GM18511 (cell line): ENCODE results near the gene ZNF726.
"Not testable (repeated sequence)": the region's sequence is repeated elsewhere in the genome, so short reads cannot be mapped to it uniquely, and the experiment has no call there.

Experiments
- ATAC-seq: cut with Tn5 transposase; IDR thresholded peaks from one replicate; pipeline ENCODE4 v1.9.1; 2021; ENCODE audit warnings: mild to moderate bottlenecking, moderate library complexity; ENCODE audit not compliant: unreplicated experiment

Gene ZNF726

GRCh38 chr19:23937031-23937430 is 22.3 kb downstream of the ZNF726 start:
- ATAC-seq: not testable (repeated sequence)

- no peak for ATAC-seq
Observed at GRCh38 chr19:23943411-23943810, 28.7 kb downstream of the ZNF726 start.

GRCh38 chr19:23946569-23946968 is 31.9 kb downstream of the ZNF726 start:
- ATAC-seq: no peak

GRCh38 chr19:23949611-23950010 is 34.9 kb downstream of the ZNF726 start:
- ATAC-seq: no peak

DNA sequence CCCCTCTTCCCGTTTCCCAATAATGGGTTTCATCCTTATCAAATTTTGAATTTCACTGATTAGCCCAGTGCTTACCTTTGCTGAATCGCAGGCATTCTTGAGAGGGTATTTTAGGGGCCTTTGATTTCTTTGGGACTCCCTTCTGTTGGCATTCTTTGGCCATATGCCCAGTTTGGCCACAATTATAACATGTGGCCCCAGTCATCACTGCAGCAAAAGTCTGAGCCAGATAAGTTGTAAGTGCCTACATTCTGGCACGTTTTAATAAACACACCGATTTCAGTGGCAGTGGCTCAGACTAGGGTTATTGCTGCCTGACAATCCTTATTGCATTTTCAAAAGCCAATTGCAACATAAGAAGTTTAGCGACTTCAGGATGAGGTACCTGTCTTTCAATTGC is 41.4 kb downstream of the ZNF726 start:
- no peak for ATAC-seq

- no peak for ATAC-seq
Observed at GRCh38 chr19:23957660-23958281, 43.1 kb downstream of the ZNF726 start.

- ATAC-seq: not testable (repeated sequence)
Observed at GRCh38 chr19:23963396-23963795, 48.7 kb downstream of the ZNF726 start.

DNA sequence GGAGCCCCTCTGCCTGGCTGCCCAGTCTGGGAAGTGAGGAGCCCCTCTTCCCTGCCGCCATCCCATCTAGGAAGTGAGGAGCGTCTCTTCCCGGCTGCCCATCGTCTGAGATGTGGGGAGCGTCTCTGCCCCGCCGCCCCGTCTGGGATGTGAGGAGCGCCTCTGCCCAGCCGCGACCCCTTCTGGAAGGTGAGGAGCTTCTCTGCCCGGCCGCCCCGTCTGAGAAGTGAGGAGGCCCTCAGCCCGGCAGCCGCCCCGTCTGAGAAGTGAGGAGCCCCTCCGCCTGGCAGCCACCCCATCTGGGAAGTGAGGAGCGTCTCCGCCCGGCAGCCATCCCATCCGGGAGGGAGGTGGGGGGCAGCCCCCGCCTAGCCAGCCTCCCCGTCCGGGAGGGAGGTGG is 49.2 kb downstream of the ZNF726 start:
- ATAC-seq: not testable (repeated sequence)

DNA sequence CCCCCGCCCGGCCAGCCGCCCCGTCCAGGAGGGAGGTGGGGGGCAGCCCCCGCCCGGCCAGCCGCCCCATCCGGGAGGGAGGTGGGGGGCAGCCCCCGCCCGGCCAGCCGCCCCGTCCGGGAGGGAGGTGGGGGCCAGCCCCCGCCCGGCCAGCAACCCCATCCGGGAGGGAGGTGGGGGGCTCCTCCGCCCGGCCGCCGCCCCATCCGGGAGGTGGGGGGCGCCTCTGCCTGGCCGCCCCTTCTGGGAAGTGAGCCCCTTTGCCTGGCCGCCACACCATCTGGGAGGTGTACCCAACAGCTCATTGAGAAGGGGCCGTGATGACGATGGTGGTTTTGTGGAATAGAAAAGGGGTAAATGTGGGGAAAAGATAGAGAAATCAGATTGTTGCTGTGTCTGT is 49.6 kb downstream of the ZNF726 start:
- not testable (repeated sequence) for ATAC-seq

DNA sequence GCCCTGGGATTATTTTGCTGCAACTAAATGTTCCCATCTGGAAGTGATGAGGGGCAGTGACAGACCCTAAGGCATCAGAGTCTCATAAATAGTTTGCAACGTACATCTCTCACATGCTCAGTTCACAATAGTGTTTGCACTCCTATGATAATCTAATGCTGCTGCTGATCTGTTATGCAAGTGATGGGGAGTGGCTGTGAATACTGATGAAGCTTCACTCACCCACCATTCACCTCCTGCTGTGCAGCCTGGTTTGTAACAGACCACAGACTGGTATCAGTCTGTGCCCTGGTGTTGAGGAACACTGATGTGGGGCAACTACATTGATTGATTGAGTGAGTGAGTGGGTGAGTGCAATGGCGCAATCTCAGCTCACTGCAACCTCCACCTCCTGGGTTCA is 54.9 kb downstream of the ZNF726 start:
- ATAC-seq: no peak

DNA sequence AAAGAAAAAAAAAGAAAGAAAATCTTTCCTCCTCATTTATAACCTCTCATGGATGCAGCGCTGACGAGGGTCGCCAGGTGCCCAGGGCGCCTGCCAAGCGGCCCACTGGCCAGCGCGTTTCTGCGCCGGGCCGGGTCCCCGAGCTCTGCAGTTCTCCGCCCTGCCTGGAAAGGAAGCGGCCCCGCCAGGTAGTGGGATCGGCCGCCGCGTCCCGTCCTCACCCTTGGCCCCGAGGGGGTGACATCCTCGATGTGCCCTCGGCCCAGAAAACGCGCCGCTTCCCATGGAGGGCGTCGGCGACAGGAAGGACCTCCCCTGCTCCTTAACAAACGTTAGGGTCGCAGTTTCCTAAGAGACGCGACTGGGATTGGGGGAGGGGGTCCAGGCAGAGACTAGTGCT is 56.9 kb downstream of the ZNF726 start:
- ATAC-seq: no peak

- no peak for ATAC-seq
Observed at GRCh38 chr19:23972161-23972560, 57.5 kb downstream of the ZNF726 start.

DNA sequence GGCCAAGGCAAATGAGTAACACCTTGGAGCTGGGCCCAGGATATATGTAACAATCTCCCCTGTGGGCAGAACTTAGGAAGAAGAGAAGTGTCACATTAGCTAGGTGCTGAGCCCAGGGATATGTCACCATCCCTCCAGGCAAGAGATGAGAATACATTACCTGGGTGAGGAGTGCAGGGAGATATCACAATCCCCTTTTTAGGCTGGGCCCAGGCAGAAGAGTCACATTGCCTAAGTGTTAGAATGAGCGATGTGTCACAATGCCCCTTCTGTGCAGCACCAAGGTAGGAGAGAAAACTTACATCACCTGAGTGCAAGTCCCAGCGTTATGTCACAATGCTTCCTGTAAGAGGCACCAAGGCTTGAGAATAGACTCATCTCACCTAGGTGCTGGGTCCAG is 60.3 kb downstream of the ZNF726 start:
- no peak for ATAC-seq

DNA sequence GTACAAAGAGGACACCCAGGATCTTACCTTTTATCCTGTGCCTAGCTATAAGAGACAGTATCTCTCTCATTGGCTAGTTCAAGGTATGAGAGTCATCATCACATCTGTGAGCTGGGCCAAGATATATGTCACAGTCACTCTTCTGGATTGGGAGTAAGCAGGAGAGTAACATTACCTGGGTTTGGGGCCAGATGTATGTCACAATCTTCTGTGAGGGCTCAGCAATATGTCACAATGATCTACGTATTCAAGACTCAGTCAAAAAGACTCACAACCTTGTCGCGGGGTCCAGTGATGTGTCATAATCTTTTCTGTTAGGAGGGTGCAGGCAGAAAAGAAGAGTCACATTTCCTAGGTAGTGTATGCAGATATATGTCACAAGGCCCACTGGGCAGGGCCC is 61.9 kb downstream of the ZNF726 start:
- not testable (repeated sequence) for ATAC-seq

DNA sequence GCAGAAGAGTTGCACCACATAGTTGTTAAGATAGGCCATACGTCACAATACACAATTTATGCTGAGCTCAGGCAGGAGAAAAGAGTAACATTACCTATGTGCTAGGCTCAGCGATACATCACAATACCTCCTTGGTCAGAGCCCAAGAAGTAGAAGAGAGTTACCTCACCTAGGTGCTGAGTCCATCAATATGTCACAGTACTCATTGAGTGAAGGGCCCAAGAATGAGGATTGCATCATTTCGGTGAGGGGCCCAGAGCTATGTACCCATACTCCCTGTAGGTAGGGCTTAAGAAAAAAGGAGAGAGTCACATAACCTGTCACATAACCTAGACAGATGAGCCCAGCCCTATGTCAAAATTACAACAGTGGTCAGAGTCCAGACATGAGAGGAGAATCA is 62.6 kb downstream of the ZNF726 start:
- not testable (repeated sequence) for ATAC-seq

GRCh38 chr19:23978068-23978467 is 63.4 kb downstream of the ZNF726 start:
- ATAC-seq: no peak

DNA sequence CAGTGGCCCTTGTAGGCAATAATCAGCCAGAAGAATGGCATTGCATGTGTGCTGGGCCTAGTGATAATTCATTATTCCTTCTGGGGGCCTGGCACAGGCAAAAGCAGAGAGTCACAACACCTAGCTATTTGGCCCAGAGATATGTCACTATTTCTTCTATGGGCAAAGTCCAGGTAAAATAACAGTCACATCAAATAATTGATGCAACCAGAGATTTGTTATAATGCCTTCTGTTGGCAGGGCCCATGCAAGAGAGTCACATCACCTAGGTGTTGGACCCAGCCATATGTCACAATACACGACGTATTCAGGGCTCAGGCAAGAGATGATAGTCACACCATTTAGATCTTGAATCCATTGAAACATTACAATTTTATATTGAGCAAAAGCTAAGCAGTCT is 66.1 kb downstream of the ZNF726 start:
- no peak for ATAC-seq

- ATAC-seq: no peak
Observed at GRCh38 chr19:23981863-23982262, 67.2 kb downstream of the ZNF726 start.

GRCh38 chr19:23983406-23983805 is 68.7 kb downstream of the ZNF726 start:
- no peak for ATAC-seq
